ENCODE measurements around the gene MARK2. TPM values are rescaled to one million over a fixed set of nuclear protein-coding genes. Genes with fewer than 3 reads are reported as not detected.

Gene MARK2
- total RNA-seq, 2 donors from 2014 or later: 26.6 to 30.6 TPM

DNA sequence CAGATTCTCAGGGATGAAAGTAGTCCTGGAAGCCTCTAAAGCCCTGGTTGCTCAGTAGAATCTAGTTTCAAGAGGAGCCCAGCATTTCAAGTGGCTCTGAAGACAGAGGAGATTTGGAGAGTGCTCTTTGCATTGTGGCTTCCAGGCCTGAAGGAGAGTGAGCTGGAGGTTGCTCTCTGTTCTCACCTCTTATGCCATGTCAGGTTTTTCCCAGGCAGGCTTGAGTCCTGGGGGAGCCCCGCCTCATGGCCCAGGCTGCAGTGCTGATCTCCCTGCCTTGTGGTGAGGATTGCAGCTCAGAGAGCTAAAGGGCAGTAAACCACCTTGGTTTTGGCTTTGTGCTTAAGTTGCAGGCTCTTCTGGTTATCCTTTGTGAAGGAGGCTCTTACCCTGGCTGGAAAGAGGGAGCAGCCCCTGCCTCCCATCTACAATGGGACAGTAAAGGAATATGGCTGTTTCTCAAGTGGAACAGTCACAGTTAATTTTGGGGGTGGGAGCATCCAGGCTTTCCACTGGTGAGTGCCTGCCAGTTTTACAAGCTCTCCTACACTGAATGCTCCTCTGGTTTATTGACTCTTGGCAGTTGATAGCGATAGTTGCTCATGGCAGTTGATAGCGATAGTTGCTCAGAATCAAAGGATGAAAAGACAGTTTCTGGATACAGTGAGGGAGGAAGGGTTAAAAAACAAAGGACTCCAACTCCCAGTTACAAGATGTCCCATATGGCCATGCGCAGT is 45.5 kb downstream of the MARK2 start:
- Mint-ChIP-seq H3K27ac (peak overlapping the region; percentile 44 to 54), H3K36me3 (no peaks in the 10 kb centered on the region), H3K9me3 (no peaks in the 10 kb centered on the region)
- peak in 1 of 2 donors; percentile 73 for DNase-seq (ENCODE audit: low spot score in 2 of 2)
- ATAC-seq: peak in 1 of 2 donors; percentile 78

DNA sequence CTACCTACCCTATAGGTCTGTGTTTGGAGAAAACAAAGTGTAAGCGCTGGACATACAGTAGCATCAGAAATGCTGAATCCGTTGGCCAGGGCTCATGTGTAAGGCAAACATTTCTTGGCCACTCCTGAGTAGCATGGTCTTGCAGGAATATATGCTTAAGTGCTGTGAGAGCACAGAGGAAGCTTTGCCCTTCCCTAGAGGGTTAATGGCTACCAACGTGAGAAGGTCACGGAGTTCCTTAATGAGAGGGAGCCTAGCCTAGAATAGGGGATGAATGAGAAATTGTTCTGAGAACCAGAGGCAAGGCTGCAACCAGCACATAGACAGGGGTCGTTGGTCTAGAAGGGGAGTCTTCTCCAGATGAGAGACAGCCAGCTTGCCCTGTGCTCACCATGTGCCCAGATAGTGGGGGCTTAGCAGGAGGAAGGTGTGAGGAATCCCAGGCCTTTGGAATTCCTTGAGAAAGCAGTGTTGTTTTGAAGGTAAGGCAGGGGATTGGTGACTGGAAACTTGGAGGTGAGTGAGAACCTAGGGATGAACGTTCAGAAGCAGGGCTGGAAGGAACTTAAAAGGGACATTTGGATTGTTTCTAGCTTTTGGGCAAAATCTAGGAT is 48.6 kb downstream of the MARK2 start:
- H3K27ac Mint-ChIP-seq: peak overlapping the region in 1 of 2 donors; percentile 85
- DNase-seq (ENCODE audit: low spot score in 2 of 2) (no peak), ATAC-seq (no peak)
- no peaks in the 10 kb centered on the region for H3K9me3 Mint-ChIP-seq
- H3K36me3 Mint-ChIP-seq: peaks cover 0 to 5% of the 10 kb centered on the region in 2 donors

DNA sequence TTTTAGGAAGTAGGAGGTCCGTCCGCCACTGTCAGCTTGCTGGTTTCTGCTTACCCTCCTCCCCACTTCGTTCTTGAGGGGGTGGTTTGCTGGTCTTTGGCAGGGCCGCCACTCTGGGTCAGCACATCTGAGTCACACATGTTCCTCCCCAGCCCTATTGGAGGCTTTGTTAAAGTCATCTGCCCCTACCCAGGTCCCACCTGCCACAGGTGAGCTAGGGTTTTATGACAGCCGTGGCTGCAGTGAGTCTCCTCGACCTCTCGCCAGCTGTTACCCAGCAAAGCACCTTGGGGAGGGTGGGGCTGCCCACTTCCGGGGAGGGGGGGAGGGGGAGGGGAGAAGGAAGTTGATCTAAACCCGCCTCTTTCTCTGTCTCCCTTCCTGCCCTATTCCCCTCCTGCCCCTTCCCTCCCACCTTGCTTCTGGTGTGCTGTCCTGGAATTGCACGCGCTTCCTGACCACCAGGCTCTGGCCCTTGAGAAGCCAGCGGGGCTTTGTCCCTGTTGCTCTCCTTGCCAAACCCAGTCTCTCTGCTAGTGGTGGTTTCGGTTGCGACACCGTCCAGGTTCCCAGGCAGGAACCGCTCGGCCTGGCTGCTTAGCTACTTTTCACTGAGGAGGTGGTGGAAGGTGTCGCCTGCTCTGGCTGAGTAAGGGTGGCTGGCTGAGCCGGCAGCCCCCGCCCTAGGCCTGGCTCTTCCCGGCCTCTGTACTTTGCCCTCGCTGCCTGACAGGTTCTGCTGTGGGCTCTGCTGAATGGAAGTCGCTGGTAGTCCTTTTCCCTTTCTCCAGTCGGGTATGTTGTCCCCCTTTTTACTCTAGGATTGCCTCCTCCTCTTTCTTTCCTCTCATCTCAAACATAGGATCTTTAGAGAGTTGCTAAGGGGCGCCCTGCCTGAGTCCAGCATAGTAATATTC is 49.5 kb downstream of the MARK2 start:
- Mint-ChIP-seq H3K27ac (peak overlapping the region; percentile 85 to 94), H3K36me3 (peaks cover 4 to 5% of the 10 kb centered on the region in 2 donors), H3K9me3 (no peaks in the 10 kb centered on the region)
- ATAC-seq: peak; percentile 79 to 82
- peak; percentile 51 to 75 for DNase-seq (ENCODE audit: low spot score in 2 of 2)

GRCh38 chr11:63889344-63889743 is 50.4 kb downstream of the MARK2 start:
- peak overlapping the region; percentile 44 to 85 for H3K27ac Mint-ChIP-seq

DNA sequence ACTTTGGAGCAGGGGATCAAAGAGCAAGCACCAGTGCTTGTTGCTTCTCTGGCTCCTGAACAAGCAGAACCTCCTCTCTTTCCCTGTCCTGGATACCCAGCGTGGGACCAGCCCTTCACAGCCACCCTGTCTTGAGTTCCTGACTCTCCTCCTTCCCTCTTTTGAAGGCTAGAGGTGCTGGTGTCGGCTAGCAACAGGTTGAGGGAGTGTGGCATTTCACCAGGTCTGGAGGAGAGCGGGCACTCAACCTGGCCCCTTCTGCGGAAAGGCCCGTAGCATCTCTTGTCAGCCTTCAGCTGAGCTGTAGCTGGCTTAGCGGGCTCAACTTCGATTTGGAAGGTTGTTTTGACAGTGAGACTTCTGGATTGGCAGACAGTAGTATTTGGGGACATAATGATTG is 51.5 kb downstream of the MARK2 start:
- peak overlapping the region in 1 of 2 donors; percentile 85 for H3K27ac Mint-ChIP-seq
- no peaks in the 10 kb centered on the region for H3K9me3 Mint-ChIP-seq
- no peak for ATAC-seq

More at GRCh38 chr11:63889344-63889743, 50.4 kb downstream of the MARK2 start:
- ATAC-seq (no peak), DNase-seq (ENCODE audit: low spot score in 2 of 2) (no peak)
- peaks cover 5% of the 10 kb centered on the region in 2 donors for H3K36me3 Mint-ChIP-seq
- no peaks in the 10 kb centered on the region for H3K9me3 Mint-ChIP-seq

DNA sequence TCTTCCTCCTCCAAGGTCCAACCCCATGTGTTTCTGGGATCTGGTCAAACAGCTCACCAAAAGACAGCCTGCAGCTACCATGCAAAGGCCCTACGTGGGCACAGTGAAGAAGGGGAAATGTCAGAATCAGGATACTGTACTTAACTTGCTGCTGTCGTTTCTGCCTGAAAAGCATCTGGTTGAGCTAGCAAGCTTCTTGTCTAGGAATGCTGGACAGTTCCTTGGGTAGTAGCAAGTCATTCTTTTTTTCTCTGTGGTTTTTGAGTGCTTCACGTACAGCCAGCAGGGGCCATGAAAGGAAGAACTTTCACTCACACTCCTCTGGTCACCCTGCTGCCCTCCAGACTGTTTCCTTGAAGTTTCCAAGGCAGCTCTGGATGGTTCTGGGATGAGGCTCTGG is 53.3 kb downstream of the MARK2 start:
- Mint-ChIP-seq H3K27ac (no peak overlapping the region), H3K36me3 (peaks cover 5 to 11% of the 10 kb centered on the region in 2 donors), H3K9me3 (no peaks in the 10 kb centered on the region)
- DNase-seq (ENCODE audit: low spot score in 2 of 2) (no peak), ATAC-seq (no peak)

More for the DNA sequence above, 51.5 kb downstream of the MARK2 start:
- no peak for DNase-seq (ENCODE audit: low spot score in 2 of 2)
- H3K36me3 Mint-ChIP-seq: peaks cover 5% of the 10 kb centered on the region in 2 donors

- Mint-ChIP-seq H3K9me3 (no peaks in the 10 kb centered on the region), H3K27ac (no peak overlapping the region), H3K36me3 (peaks cover 5 to 16% of the 10 kb centered on the region in 2 donors)
- no peak for DNase-seq (ENCODE audit: low spot score in 2 of 2)
- no peak for ATAC-seq
These were observed 54.4 kb downstream of the MARK2 start for GRCh38 chr11:63893355-63893754.

GRCh38 chr11:63896071-63896470 is 57.2 kb downstream of the MARK2 start:
- peaks cover 2 to 20% of the 10 kb centered on the region in 2 donors for H3K36me3 Mint-ChIP-seq
- no peak for DNase-seq (ENCODE audit: low spot score in 2 of 2)
- H3K27ac Mint-ChIP-seq: peak overlapping the region in 1 of 2 donors; percentile 92
- H3K9me3 Mint-ChIP-seq: no peaks in the 10 kb centered on the region
- ATAC-seq: no peak

- no peak for ATAC-seq
- DNase-seq (ENCODE audit: low spot score in 2 of 2): no peak
- Mint-ChIP-seq H3K36me3 (peaks cover 4 to 20% of the 10 kb centered on the region in 2 donors), H3K9me3 (no peaks in the 10 kb centered on the region), H3K27ac (peak overlapping the region; percentile 46 to 61)
These were observed 58.7 kb downstream of the MARK2 start for GRCh38 chr11:63897459-63898146.

DNA sequence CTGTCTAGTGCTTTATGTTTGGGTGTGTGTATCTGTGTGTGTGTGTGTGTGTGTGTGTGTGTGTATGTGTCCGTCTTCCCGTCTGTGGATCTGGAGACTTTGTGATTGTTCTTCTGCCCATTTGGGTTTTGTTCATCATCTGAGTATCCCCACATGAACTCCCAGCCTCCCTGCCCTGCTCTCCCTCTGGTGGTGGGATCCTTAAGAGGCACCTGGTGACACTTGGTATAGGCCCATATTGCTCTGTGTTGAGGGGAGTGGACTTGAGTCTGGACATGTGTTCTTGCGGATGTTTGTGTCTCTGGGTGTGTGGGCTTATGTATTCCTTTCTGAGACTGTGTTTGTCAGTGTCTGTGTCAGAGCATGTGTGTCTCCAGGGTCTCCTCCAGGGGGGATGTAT is 62.8 kb downstream of the MARK2 start:
- no peak overlapping the region for H3K27ac Mint-ChIP-seq
- no peaks in the 10 kb centered on the region for H3K9me3 Mint-ChIP-seq
- peaks cover 4 to 9% of the 10 kb centered on the region in 2 donors for H3K36me3 Mint-ChIP-seq
- DNase-seq (ENCODE audit: low spot score in 2 of 2) (no peak), ATAC-seq (peak in 1 of 2 donors; percentile 40)

DNA sequence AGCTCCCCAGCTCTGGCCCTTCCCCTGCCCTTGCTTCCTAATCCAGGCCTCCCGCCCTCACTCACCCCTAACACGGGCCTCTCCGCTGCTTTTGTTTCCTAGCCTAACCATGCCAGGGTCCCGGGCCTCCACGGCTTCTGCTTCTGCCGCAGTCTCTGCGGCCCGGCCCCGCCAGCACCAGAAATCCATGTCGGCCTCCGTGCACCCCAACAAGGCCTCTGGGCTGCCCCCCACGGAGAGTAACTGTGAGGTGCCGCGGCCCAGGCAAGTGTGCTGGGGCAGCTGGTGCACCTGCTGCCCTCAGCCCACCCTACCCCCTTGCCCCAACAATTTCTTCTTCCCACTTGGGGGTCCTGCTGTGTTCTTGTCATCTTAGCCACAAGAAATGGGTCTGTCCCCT is 65.0 kb downstream of the MARK2 start:
- H3K9me3 Mint-ChIP-seq: no peaks in the 10 kb centered on the region

DNA sequence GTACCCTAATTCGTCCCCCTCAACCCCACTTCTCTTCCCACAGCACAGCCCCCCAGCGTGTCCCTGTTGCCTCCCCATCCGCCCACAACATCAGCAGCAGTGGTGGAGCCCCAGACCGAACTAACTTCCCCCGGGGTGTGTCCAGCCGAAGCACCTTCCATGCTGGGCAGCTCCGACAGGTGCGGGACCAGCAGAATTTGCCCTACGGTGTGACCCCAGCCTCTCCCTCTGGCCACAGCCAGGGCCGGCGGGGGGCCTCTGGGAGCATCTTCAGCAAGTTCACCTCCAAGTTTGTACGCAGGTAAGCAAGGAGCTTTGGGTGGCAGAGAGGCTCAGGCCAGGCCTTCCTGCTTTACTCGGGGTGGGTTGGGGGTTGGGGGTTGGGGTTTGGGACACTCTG is 65.8 kb downstream of the MARK2 start:
- ATAC-seq (no peak), DNase-seq (ENCODE audit: low spot score in 2 of 2) (no peak)
- Mint-ChIP-seq H3K36me3 (peaks cover 4% of the 10 kb centered on the region in 2 donors), H3K27ac (no peak overlapping the region), H3K9me3 (no peaks in the 10 kb centered on the region)

More for the DNA sequence above, 65.0 kb downstream of the MARK2 start:
- Mint-ChIP-seq H3K27ac (no peak overlapping the region), H3K36me3 (peaks cover 4% of the 10 kb centered on the region in 2 donors)
- ATAC-seq (no peak), DNase-seq (ENCODE audit: low spot score in 2 of 2) (no peak)

- Mint-ChIP-seq H3K36me3 (peaks cover 4% of the 10 kb centered on the region in 2 donors), H3K27ac (peak overlapping the region in 1 of 2 donors; percentile 68), H3K9me3 (no peaks in the 10 kb centered on the region)
- ATAC-seq (no peak), DNase-seq (ENCODE audit: low spot score in 2 of 2) (no peak)
These were observed 66.3 kb downstream of the MARK2 start for GRCh38 chr11:63905179-63905578.

DNA sequence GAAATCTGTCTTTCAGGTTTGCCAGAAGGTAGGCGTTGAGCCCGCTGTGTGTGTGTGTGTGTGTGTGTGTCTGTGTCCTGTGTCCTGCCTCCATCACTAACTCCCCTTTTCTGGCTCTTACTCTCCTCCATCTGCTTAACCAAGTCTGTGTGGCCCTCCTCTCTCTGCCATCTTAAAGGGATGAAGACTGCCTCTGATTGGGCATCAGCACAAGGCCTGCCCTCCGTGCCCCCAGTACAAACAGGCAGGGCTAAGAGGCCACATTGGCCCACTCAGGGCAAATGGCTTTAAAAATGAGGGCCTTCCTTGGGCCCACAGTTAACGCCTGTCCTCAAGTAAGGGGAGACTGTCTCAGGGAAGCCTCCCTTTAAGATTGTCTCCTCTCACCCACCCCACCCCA is 67.2 kb downstream of the MARK2 start:
- Mint-ChIP-seq H3K27ac (peak overlapping the region in 1 of 2 donors; percentile 81), H3K9me3 (no peaks in the 10 kb centered on the region), H3K36me3 (peaks cover 0 to 2% of the 10 kb centered on the region in 2 donors)
- no peak for ATAC-seq
- no peak for DNase-seq (ENCODE audit: low spot score in 2 of 2)

DNA sequence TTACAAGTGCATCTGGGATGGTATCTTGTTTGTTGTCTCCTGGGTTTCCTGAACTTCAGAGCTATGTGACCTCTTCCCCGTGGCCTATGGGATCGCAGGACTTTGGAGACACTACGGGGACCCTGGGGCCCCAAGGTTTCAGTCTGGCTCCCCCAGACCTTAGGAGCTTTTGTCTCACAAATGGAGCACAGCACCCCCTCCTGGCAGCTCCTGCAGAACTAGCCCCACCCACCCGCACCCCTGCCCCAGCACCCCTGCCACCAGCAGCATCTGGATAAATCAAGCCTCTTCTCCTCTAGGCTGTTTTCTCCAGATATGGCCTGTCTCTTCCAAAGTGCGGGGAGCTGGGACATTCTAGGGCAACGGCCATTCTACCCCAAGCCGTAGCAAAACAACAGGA is 67.7 kb downstream of the MARK2 start:
- Mint-ChIP-seq H3K27ac (no peak overlapping the region), H3K36me3 (no peaks in the 10 kb centered on the region), H3K9me3 (no peaks in the 10 kb centered on the region)
- ATAC-seq: peak; percentile 59 to 65
- DNase-seq (ENCODE audit: low spot score in 2 of 2): peak in 1 of 2 donors; percentile 57

DNA sequence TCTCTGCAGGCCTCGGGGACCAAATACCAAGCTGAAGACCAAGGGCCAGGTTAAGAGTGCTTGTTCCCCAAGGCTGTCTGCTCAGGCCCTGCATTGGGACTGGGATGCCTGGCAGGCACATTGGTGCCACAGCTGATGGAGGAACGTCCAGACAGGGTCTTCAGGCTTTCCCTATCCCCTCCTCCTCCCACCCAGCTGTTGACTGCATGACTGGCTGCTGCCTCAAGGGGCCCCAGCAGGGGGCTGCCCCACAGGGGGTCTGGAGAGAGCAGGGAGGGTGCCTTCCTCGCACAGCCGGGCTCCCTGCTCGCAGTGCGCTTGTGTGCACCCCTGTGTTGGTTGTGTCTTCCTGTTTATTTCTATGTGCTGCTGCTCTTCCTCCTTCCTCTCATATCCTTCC is 68.2 kb downstream of the MARK2 start:
- peak in 1 of 2 donors; percentile 8 for ATAC-seq
- Mint-ChIP-seq H3K9me3 (no peaks in the 10 kb centered on the region), H3K36me3 (no peaks in the 10 kb centered on the region), H3K27ac (peak overlapping the region in 1 of 2 donors; percentile 32)
- no peak for DNase-seq (ENCODE audit: low spot score in 2 of 2)

Measured in activated naive CD4-positive, alpha-beta T cell treated with anti-CD3 and anti-CD28 coated beads, Interleukin-2, amount 50 U/mL, for 72 hours (primary cell).